CD4-positive, alpha-beta T cell treated with Interleukin-6 for 4 hours (primary cell): ENCODE results near the gene MKX.

Source experiments
- DNase-seq: peaks from one replicate; pipeline ENCODE4 v3.0.0-alpha.2; 2020; ENCODE audit warnings: mixed read lengths

Gene MKX

DNA sequence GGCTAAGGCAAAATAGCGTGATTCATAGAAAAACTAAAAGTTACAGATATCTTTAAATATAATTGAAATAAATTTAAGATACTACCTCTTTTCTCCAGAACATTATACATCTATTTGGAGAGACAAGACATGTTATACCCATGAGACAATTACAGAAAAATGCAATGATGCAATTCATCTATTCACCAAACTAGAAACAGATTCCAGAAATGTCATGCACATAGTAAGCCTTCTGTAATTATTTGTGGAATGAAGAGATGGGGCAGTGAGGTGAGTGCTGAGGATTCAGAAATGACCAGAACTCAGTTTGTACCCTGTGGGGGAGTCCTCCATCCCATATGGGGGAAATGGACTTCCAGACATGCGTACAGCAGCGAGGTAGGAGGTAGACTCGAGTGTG is 99.4 kb downstream of the MKX start:
- no peak for DNase-seq

DNA sequence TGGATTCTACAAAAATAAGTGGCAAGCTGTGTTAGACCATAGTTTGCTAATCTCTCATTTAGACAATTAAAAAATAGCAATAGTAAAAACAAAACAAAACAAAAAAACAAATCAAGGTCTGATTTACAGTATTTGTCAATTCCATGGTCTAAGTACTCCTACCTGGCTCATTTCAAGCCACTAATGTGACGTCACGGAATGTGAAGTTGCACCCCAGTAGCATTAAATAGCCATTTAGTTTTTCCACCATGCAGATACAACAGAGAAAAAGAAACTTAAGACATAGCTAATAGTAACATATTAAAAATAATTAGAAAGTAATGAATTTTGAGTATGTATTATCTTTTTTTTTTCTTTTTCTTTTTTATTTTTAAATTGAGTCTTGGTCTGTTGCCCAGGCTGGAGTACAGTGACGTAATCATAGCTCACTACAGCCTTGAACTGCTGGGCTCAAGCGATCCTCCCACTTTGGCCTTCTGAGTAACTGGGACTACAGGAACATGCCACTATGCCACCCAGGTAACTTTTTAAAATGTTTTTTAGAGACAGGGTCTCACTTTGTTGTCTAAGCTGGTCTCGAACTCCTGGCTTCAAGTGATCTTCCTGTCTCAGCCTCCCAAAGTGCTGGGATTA is 101.2 kb downstream of the MKX start:
- no peak for DNase-seq

DNA sequence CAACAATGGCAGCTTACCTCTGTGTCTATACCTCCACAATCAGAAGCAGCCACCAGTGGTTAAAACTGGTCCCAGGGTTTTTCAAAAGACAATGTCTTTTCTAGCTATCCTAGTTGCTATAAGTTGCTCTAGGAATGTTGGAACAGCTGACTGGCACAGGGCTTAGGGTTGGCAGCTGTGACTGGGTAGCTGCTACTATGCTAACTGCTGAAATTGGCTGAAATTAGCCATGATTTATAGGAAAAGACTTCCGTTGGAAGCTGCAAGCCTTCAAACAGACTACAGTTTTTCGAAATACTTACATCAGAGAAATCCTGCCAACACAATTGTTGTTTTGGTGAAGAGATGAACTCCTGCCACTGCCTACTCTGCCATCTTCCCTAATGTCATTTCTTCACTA is 102.3 kb downstream of the MKX start:
- no peak for DNase-seq

DNA sequence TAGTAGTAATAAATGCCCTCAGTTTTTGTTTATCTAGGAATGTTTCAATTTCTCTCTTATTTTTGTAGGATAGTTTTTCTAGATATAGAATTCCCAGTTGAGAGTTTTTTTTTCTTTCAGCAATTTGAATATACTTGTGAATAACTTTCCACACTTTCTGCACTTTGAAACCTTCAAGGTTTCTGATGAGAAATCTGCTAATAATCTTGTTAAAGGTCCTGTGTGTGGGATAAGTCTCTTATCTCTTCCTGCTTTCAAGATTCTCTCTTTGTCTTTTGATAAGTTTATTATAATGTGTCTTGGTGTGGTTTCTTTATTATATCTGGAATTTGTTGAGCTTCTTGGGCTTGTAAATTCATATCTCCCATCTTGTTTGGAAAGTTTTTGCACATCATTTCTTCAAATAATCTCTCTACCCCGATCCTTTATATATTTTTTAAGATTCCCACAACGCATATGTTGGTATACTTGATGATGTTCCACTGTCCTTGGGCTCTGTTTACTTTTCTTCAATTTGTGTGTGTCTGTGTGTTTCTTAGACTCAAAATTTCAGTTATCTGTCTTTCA is 103.5 kb downstream of the MKX start:
- no peak for DNase-seq

DNA sequence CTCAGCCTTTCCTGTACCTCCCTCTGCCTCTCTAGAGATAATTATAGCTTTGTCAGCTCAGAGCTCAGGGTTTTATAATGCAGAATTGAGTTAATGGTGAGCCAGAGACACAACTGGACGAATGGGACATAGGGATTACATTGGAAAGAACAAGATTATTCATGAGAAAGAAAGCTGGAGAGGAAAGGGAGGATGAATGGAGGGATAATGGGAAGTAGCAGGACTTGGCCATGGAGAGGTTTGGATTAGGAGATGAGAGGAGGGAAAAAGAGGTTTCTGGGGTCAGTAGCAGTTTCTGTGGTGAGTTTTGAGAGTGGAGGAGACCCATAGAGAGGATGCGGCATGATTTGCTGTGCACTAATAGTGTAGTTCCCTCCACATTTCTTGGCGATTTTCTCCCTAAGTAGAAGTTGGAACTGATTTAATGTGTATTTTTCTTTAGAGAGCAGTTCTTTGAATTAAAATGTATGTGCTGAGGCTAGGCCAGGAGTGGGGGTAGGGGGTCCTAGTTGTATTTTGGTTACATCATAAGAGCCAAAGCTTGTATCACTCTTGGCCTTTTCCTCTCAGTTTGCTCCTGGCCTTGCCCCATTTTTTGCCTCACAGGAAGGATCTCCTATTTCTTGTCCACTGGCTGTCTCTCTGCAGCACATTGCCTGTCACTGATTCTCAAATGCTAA is 107.4 kb downstream of the MKX start:
- no peak for DNase-seq

DNA sequence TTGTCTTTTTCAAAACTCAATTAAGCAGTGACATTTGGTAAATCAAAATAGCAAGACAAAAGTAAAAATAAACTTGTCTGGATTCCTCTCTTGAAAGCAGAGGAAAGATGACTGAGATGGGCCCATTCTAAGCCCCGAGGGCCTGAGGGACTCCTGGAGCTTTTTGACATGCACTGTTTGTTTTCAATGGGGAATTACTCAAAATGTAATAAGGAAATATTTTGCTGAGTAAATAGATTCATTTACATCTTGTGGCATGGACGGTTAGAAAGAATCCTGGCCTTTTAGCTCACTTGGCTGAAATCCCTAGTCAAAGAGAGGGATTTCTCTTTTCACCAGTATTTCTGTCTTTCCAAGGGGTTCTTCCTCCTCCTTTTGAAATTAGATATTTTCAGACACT is 108.0 kb downstream of the MKX start:
- no peak for DNase-seq

DNA sequence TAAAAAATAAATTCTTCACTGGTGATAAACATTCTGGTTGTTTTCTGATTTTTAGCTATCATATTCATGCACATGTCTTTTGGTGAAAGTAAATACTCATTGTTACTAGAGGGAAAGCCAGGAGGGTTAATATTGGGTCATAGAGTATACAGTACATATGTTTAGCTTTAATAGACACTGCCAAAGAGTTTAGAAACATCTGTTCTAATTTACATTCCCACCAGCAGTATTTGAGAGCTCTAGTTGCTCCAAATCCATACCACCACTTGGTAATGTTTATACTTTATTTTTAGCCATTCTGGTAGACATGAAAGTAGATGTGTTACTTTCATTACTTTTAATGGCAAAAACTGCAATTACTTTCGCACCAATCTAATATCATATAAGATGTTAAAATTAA is 108.8 kb downstream of the MKX start:
- no peak for DNase-seq

DNA sequence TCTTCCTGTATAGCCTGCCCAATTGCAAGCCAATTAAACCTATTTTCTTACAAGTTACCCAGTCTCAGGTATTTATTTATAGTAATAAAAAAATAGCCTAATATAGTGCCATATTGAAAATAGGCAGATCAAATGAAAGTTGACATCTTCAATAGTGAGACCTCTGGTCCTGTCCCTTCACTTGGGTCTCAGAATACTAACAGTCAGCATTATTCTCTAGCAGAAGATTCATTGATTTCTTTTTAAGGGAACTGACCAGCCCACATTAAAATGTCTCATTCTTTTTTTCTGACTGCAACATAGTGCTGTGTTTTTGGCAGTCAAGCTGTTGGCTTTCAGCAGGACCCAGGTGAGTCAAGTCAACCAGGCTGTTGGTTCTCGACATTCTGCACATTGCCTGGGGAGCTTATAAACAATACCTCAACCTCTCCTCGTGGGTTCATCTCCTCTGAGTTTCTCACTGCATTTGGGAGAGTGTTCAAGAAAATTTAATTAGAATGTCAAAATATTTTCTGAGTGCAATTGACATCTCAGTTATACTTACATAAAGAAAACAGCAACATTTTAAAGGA is 109.8 kb downstream of the MKX start:
- DNase-seq, result no peak

DNA sequence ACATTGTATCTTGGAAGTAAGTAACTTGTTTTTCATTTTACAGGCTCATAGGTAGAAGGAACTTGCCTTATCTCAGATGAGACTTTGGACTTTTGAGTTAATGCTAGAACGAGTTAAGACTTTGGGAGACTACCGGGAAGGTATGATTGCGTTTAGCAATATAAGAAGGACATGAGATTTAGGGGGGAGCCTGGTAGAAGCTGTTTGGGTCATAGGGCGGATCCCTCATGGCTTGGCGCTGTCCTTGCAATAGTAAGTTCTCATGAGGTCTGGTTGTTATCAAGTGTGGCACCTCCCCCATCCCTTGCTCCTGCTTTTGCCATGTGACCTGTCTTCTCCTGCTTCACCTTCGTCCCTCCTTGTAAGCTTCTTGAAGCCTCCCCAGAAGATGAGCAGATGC is 110.3 kb downstream of the MKX start:
- no peak for DNase-seq

DNA sequence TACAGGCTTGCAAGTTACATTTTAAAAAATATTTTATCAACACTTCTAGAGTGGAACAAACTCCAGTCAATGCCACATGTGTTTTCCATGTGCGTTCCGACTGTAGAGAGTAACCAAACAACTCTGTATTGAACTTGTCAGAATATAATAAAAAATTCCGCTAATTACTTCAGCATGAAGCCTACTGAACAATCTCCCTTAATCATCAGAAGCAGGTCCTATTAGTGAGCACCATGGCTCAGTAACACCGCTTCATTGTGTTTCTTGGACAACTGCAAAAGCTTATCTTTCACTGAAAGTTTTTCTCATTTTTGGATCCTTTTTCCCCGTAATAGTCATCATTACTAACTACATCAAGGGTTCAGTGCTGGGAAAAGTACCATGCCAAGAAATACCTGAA is 117.0 kb downstream of the MKX start:
- no peak for DNase-seq

DNA sequence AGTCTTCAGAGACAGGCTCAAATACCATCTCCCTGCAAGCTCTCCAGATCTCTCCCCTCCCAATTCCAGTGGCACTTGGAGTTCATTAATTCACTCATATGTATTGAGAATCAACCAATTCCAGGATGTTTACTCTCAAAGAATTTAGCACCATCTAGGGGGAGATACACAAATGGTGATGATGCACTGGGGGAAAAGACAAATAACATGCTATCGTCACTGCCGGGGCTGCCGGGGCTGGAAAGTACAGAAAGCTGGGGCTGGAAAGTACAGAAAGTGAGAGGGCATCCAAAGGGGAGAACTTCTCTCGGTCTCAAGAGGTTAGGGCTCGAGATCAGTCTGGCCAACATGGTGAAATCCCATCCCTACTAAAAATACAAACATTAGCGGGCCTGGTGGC is 118.7 kb downstream of the MKX start:
- DNase-seq, result no peak

DNA sequence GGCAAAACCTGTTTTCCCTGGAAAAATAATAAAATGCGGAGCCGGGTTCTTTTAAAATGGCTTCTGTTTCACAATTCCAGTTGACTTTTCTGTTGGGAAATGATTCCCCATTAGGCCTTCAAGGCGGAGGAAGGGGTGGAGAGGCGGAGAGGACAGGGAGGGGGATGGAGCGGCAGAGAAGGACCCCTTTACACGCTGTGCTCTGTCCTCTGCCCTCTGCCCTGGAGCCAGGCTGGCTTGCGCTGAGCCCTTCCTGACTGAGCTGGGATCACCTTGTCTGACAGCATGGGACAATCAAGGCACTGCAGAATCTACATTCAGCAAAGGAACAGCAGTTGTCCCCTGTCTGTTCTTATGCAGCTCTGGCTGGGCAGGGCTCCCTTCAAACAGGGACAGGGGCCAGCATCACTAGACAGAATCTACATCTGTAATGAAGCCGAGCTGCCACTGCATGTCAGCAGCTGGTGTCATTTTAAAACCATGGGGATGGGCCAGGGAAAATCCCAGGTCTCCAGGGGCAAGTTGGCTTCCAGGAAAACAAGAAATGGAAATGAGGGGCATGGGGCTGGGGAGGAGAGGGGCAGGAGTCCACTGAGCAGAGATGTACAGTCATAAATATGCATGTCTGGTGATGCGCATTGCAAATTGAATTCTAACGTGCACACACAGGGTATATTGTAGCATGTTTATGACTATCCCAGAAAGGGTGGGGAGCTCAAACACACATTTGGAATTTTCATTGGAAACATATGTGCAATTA is 120.0 kb downstream of the MKX start:
- DNase-seq, result no peak

DNA sequence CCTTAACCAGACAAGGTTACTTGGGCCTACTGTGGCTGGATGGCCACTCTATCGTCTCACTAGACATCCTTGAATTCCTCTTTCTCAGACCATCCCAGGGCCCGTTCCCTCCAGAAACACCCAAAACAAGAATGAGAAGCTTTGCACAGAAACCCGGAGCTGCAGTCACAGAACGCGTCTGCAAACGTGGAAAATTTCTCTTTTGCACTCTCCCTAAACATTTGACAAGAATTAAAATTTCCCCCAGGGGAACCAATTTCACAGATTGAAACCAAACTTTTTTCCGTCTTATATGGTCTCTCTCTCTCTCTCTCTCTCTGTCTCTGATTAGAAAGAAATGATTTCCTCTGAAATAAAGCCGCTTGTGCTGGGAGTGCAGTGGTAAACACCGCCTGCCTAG is 120.7 kb downstream of the MKX start:
- DNase-seq, result no peak
